Caco-2 (cell line): ENCODE data around the gene HOXB6. TPM values are rescaled to one million over a fixed set of nuclear protein-coding genes. Genes with fewer than 3 reads are reported as not detected.

Source experiments
- BruUV-seq: library from RNA; stranded (reverse); fragments of 400-500 nt; replicated peaks from 2 replicates; lab custom pipeline; 2021; lab: Mats Ljungman, UMichigan
- CTCF ChIA-PET: fragments of 300-600 bp; sonication (Branson Sonifier 250); formaldehyde crosslinking; loops from one replicate; lab custom pipeline; 2022; ENCODE audit warnings: antibody characterized with exemption; lab: Charles Lee
- POLR2A ChIA-PET: fragments of 300-600 bp; sonication (Branson Sonifier 250); formaldehyde crosslinking; loops from one replicate; lab custom pipeline; 2022; ENCODE audit warnings: antibody characterized with exemption; lab: Charles Lee
- DNase-seq, 2 experiments: peaks; one replicate each; pipeline versions ENCODE4 v3.0.0 to v3.0.0-alpha.2; 2020 to 2022
- H3K27me3 ChIP-seq: replicated peaks from 2 replicates; pipeline ENCODE4 v1.6.0; 2011; ENCODE audit warnings: low read length; ENCODE audit not compliant: control insufficient read depth, insufficient read depth
- H3K36me3 ChIP-seq: 2 replicates; pipeline ENCODE4 v1.5.1; 2011; ENCODE audit warnings: low read length; ENCODE audit not compliant: control insufficient read depth, insufficient read depth
- H3K4me1 ChIP-seq: fragments of 250-450 bp; sonication (Bioruptor Pico); 2 replicates; pipeline ENCODE4 v1.5.1; 2020; ENCODE audit warnings: mild to moderate bottlenecking
- H3K4me3 ChIP-seq: 2 replicates; pipeline ENCODE4 v1.5.1; 2011; ENCODE audit warnings: low read depth, mild to moderate bottlenecking, control low read depth, low read length
- H3K9me3 ChIP-seq: fragments of 250-450 bp; sonication (Bioruptor Pico); 2 replicates; pipeline ENCODE4 v1.5.1; 2020; ENCODE audit warnings: mild to moderate bottlenecking, moderate library complexity
- H3K27ac Mint-ChIP-seq: one replicate; pipeline ENCODE4 v1.8.0; 2022; ENCODE audit warnings: mixed read lengths; ENCODE audit not compliant: unreplicated experiment
- H3K27me3 Mint-ChIP-seq: one replicate; pipeline ENCODE4 v1.8.0; 2022; ENCODE audit warnings: mixed read lengths; ENCODE audit not compliant: insufficient read depth, unreplicated experiment
- H3K36me3 Mint-ChIP-seq: one replicate; pipeline ENCODE4 v1.8.0; 2022; ENCODE audit warnings: mild to moderate bottlenecking, mixed read lengths; ENCODE audit not compliant: insufficient read depth, unreplicated experiment
- H3K4me1 Mint-ChIP-seq: one replicate; pipeline ENCODE4 v1.8.0; 2022; ENCODE audit warnings: low read depth, mixed read lengths; ENCODE audit not compliant: unreplicated experiment
- H3K4me3 Mint-ChIP-seq: one replicate; pipeline ENCODE4 v1.8.0; 2022; ENCODE audit warnings: mild to moderate bottlenecking, moderate library complexity, mixed read lengths; ENCODE audit not compliant: unreplicated experiment
- H3K9me3 Mint-ChIP-seq: one replicate; pipeline ENCODE4 v1.8.0; 2022; ENCODE audit warnings: mixed read lengths; ENCODE audit not compliant: unreplicated experiment
- intact Hi-C: fragments of 100-400 bp; cut with micrococcal nuclease; formaldehyde crosslinking; loops from one replicate; pipeline ENCODE4 v1.10.0; 2022; ENCODE audit not compliant: unreplicated experiment
- total RNA-seq: library from RNA; stranded (reverse); gene quantifications from 2 replicates; pipeline ENCODE4 v1.2.3, GENCODE V29; 2022
- TF ChIP-seq, protein P1 (sequence below), 2 experiments: fragments of 200-600 bp in 1 of 2; IDR thresholded peaks; 1 replicate in 1 of 2; 2 replicates in 1 of 2; pipeline versions ENCODE4 v1.5.1 to v1.8.0; 2011 to 2022; ENCODE audit warnings: antibody characterized with exemption in 1 of 2, control low read depth in 1 of 2, inconsistent platforms in 1 of 2, low read depth in 1 of 2, low read length in 1 of 2, mild to moderate bottlenecking in 1 of 2, moderate library complexity in 1 of 2; ENCODE audit not compliant: insufficient read depth in 1 of 2, severe bottlenecking in 1 of 2, unreplicated experiment in 1 of 2

Gene HOXB6
- total RNA-seq, 1 experiment from 2014 or later = 1.9 TPM

DNA sequence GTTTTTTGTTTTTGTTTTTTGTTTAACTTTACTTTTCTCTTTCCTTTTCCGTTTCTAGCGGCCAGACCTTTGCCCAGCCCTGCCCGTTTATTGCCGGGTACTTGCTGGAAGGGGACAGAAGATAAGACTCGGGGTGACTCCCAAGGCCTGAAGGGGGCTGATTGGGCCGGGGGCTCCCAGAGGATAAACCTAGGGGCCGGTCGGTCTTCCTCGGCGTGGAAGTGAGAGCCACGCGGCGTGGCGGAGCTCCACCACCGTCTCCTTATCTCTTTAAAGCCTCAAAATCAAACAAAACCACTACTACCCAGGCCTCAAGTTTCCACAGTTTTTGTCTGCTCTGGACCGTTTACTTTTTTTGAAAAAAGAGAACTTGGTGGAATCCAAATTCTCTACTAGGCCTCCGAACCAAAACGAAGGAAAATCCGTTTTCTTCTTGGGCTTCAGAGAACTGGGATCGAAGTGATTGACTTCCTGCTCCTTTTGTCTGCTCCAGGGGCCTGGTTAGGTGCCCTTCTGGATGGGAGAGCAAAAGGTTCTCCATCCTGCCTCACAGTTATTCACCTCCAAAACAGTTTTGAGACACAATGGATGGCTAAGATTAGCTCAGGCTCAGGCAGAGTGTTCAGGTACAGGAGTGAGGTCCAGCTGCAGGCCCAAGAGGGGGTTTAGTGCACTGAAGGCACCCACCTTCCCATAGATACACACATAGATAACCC, 29.9 kb upstream of the HOXB6 start:
- no peak overlapping the region for H3K27ac Mint-ChIP-seq

DNA sequence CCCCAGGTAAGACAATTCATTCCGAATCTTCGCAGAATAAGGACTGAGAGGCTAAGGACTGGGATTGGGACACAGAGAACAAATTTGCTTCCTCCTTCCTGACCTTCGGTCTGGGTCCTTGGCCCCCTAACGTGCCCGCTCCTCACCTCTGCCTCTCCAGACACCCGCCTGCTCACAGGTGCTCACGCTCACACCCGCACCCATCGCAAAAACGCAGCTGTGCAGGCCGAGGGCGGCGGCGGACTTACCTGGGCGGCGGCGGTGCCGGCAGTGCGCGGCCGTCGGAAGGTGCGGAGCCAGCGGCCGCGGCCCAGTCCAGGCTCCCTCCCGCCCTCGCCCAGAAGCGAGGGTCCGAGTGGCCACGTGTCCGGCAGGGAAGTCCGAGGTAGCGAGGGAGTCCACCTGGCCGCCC, 28.5 kb upstream of the HOXB6 start:
- H3K4me3 Mint-ChIP-seq = no peak overlapping the region
- no peaks in the 10 kb centered on the region for H3K36me3 Mint-ChIP-seq
- no peak overlapping the region for H3K4me3 ChIP-seq
- no peaks in the 10 kb centered on the region for H3K9me3 Mint-ChIP-seq
- H3K4me1 Mint-ChIP-seq = peaks cover 8% of the 10 kb centered on the region
- ChIA-PET POLR2A (no interaction called here), CTCF (interaction anchor here (1.0 to 1.6 kb wide), 2 partner anchors 171 to 246 kb away, joined by 3 read pairs; no protein-coding TSS in a partner anchor)
- H3K27ac Mint-ChIP-seq = no peak overlapping the region
- H3K36me3 ChIP-seq = no peaks in the 10 kb centered on the region
- BruUV-seq = no TSS peak
- no peaks in the 10 kb centered on the region for H3K9me3 ChIP-seq
- no peaks in the 10 kb centered on the region; the same call in 1 of the 2 replicates for H3K27me3 ChIP-seq
- H3K27me3 Mint-ChIP-seq = peaks cover 7% of the 10 kb centered on the region
- H3K4me1 ChIP-seq = peaks cover 14% of the 10 kb centered on the region
- DNase-seq = no peak
- TF ChIP-seq, protein P1, sequence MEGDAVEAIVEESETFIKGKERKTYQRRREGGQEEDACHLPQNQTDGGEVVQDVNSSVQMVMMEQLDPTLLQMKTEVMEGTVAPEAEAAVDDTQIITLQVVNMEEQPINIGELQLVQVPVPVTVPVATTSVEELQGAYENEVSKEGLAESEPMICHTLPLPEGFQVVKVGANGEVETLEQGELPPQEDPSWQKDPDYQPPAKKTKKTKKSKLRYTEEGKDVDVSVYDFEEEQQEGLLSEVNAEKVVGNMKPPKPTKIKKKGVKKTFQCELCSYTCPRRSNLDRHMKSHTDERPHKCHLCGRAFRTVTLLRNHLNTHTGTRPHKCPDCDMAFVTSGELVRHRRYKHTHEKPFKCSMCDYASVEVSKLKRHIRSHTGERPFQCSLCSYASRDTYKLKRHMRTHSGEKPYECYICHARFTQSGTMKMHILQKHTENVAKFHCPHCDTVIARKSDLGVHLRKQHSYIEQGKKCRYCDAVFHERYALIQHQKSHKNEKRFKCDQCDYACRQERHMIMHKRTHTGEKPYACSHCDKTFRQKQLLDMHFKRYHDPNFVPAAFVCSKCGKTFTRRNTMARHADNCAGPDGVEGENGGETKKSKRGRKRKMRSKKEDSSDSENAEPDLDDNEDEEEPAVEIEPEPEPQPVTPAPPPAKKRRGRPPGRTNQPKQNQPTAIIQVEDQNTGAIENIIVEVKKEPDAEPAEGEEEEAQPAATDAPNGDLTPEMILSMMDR (IDR thresholded peaks at IDR 0.05; ENCODE audit: insufficient read depth in 1 of 2, low read depth in 1 of 2, low read length in 1 of 2, severe bottlenecking in 1 of 2, unreplicated experiment in 1 of 2) = no peak
- intact Hi-C loops = no loop called here

More for the DNA sequence above, 29.9 kb upstream of the HOXB6 start:
- peaks cover 3% of the 10 kb centered on the region for H3K27me3 Mint-ChIP-seq
- H3K27me3 ChIP-seq = no peaks in the 10 kb centered on the region
- peaks cover 14% of the 10 kb centered on the region for H3K4me1 ChIP-seq
- no peak for DNase-seq
- no peaks in the 10 kb centered on the region for H3K36me3 Mint-ChIP-seq
- intact Hi-C loops = no loop called here
- TF ChIP-seq, protein P1 (IDR thresholded peaks at IDR 0.05; ENCODE audit: insufficient read depth in 1 of 2, low read depth in 1 of 2, low read length in 1 of 2, severe bottlenecking in 1 of 2, unreplicated experiment in 1 of 2) = no peak
- POLR2A ChIA-PET = interaction anchor here (0.6 kb wide), 1 partner anchor 497 kb away, joined by 4 read pairs; no protein-coding TSS in a partner anchor
- no peak overlapping the region for H3K4me3 ChIP-seq
- H3K36me3 ChIP-seq = no peaks in the 10 kb centered on the region
- peaks cover 8% of the 10 kb centered on the region for H3K4me1 Mint-ChIP-seq
- H3K9me3 ChIP-seq = no peaks in the 10 kb centered on the region
- H3K9me3 Mint-ChIP-seq = no peaks in the 10 kb centered on the region
- H3K4me3 Mint-ChIP-seq = no peak overlapping the region
- no TSS peak for BruUV-seq
- CTCF ChIA-PET = interaction anchor here (0.6 kb wide), 2 partner anchors 22 to 37 kb away, joined by 3 to 5 read pairs; no protein-coding TSS in a partner anchor

DNA sequence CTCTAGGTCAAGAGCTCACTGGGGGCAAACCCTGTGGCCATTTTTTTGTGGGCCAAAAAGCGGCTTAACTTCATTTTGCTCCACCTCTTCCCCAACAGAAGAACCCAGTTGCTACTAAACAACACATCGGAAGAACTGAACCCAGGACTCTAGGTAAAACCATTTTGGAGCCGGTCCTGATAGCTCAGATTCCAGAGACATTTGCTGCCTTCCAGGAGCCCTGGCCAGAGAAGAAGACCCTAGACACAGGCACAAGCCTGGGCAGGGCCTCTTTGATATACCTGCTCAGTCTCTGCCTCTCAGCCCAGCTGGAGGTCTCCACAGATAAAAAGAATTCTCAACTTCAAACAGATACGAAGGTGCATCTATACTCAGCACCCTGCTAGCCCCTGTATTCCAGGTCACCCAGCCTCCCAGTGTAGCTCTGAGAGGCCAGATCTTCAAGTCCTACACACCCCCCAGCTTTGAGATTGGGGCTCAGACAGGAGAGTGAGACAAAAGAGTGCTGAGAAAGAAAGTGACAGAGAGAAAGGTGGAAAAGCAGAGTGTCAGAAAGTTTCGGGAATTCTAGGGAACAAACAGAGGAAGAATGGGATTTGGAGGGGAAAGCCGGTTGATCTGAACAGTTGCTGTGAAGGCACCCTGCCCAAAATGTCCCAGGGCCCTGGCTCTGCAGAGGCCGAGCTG, 27.9 kb upstream of the HOXB6 start:
- Mint-ChIP-seq H3K4me3 (no peak overlapping the region), H3K9me3 (no peaks in the 10 kb centered on the region), H3K27me3 (peaks cover 10% of the 10 kb centered on the region), H3K36me3 (no peaks in the 10 kb centered on the region), H3K27ac (no peak overlapping the region), H3K4me1 (peaks cover 8% of the 10 kb centered on the region)
- Histone ChIP-seq H3K4me1 (peaks cover 14% of the 10 kb centered on the region), H3K36me3 (no peaks in the 10 kb centered on the region), H3K9me3 (no peaks in the 10 kb centered on the region), H3K27me3 (peaks cover 3% of the 10 kb centered on the region), H3K4me3 (no peak overlapping the region)
- CTCF ChIA-PET = interaction anchor here (1.0 to 1.6 kb wide), 2 partner anchors 170 to 246 kb away, joined by 3 read pairs; no protein-coding TSS in a partner anchor
- no peak for DNase-seq
- TF ChIP-seq, protein P1 (IDR thresholded peaks at IDR 0.05; ENCODE audit: insufficient read depth in 1 of 2, low read depth in 1 of 2, low read length in 1 of 2, severe bottlenecking in 1 of 2, unreplicated experiment in 1 of 2) = no peak
- BruUV-seq = no TSS peak
- POLR2A ChIA-PET = interaction anchor here (0.6 kb wide), 1 partner anchor 584 kb away, joined by 3 read pairs; no protein-coding TSS in a partner anchor
- intact Hi-C loops = no loop called here
